Cortex of kidney (tissue), 1 donor: ENCODE results near the gene PWWP3B.
"Not testable (repeated sequence)": the region's sequence is repeated elsewhere in the genome, so short reads cannot be mapped to it uniquely, and the experiment has no call there.

ENCODE experiments used
- DNase-seq: peaks from one replicate; lab custom pipeline; 2025; lab: John Stamatoyannopoulos, UW

The PWWP3B gene

DNA sequence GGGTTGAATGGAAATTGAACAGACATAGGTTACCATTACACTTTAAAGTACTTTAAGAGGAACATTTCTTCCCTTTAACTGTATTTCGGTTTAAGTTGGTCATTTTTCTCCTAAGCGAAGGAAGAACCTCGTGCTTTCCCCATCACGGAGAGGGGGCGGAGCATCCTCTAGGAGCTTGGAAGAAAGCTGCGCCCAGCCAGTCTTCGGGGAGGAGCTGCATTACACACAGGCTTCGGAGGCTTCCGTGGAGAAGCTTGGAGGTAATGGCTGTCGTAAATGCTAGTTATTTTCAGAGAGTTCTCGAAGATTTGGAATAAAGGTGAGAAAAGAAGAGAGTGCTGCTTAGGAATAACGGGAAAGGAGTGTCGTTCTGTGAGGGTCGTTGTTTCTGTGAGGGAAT lies at the start of gene PWWP3B:
PWWP3B (plus strand) TSS at position 199 of the 400 bp plus-strand sequence. CDS start 37,128 bp downstream, outside the sequence.
- DNase-seq: no peak

DNA sequence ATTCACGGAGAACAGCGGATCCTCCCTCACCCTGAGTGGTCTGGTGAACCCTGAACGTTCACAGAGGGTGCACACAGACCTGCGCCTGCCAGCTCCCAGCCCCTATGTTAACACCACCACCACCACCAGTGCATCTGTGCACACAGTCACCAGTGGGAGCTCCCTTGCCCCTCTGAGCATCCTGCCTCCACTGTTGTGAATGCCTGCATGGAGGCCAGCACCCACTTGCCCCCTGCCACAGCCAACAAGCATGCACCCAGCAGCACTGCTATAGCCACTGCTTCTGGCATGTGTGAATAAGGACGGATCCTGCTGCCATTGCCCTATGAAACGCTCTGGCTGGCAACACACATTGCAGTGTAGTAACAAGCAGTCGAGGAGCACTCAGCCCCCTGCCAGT lies 29.1 kb upstream of the PWWP3B start:
- DNase-seq: no peak

DNA sequence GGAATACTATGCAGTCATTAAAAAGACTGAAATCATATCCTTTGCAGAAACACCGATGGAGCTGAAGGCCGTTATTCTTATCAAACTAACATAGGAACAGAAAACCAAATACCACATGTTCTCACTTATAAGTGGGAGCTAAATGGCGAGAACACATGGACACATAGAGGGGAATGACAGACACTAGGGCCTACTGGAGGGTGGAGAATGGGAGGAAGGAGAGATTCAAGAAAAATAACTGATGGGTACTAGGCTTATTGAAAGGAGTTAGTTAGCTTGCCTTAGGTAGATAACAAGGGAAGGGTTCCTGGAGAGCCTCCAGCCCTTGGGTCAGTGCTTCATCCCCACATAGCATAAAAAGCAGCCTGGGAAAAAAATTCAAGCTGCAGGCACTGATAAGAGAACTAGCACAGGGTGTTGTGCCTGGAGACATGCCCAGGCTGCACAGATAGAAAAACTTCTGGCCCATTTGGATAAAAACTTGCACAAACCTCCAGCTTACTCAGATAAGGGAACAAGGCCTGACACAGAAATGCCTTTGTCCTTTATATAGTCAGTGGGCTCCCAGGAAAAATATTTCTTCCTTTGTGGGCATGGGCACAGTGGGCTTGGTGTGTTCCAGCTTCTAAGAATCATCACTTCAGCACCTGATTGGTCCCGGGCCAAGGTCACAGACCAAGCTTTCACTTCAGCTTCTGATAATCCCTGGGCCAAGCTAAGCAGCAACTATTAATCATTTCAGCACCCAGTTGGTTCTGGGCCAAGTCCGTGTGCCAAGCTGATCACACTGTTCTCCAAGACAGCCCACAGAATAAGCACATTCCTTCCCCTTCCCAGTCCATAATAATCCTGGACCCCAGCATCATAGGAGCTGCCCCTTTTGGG lies 23.1 kb upstream of the PWWP3B start:
- no peak for DNase-seq

DNA sequence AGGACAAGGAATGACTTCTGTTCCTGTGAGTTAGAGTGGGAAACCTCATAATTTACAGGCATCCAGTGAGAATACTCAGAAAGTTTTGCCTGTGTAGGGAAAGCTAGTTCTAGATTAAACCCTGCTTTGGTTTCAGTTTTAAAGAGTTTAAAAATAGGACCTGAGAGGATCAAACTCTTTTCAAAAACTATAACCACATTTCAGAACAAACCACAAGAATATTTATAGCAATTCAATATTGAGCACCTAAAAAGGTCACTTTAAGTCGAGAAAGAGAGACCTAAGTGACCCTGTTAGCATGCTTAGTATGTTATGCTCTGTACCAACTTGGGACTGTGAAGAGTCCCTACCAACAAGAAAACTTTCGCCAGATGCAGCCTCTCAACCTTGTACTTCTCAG lies 17.4 kb upstream of the PWWP3B start:
- DNase-seq: no peak

DNA sequence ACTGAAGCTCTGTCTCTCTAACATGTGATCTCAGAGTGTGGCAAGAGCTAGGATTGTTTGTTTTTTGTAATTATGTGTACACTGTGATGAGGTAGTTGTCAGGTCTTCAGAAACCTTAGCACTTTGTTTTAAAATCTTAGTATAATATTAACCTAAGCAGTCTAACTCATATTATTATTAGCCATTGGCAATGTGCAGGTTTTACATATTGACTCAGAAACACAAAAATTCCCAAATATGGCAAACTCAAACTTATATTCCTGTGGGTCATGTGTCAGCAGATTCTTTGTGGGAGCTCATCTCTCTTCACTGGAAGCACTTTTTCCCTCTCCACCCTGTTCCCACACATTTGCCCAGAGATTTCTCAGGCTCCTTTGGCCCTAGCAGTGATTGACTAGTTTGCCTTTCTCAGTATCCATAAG lies 8.2 kb upstream of the PWWP3B start:
- no peak for DNase-seq

DNA sequence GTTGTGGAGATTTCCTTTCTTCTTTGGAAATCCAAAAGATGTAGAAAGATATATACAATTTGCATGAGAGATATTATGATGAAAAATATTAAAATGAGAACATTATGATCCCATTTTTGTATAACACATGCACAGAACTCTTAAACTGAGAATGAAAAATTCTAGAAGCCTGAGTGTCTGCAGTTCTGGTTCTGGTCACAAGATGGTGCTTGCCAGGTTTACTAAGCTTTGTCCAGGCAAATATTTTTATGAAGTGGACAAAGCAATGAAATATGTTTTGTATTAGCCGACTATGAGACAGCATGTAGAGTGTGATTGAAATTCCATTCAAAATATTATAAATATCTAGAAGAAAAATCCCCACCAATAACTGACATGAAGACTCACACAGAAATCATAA lies 2.2 kb downstream of the PWWP3B start:
- DNase-seq: no peak

DNA sequence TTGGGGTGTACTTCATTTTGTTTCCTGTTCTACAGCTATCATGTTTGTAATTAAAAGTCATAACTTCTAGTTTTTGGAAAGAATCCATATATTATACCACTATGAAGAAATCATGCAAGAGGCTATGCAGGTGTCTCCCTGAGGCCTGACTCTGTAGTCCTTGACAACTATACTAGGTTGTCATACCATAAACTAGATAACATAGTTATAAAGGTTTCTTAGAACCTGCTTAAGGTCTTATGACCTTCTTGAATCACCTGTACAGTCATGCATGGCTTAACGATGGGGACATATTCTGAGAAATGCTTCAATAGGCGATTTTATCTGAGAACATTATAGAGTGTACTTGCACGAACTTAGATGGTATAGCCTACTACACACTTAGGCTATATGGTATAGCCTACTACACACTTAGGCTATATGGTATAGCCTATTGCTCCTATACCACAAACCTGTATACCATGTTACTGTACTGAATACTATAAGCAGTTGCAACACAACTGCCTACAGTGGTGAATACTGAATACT lies 3.3 kb downstream of the PWWP3B start:
- DNase-seq: no peak

DNA sequence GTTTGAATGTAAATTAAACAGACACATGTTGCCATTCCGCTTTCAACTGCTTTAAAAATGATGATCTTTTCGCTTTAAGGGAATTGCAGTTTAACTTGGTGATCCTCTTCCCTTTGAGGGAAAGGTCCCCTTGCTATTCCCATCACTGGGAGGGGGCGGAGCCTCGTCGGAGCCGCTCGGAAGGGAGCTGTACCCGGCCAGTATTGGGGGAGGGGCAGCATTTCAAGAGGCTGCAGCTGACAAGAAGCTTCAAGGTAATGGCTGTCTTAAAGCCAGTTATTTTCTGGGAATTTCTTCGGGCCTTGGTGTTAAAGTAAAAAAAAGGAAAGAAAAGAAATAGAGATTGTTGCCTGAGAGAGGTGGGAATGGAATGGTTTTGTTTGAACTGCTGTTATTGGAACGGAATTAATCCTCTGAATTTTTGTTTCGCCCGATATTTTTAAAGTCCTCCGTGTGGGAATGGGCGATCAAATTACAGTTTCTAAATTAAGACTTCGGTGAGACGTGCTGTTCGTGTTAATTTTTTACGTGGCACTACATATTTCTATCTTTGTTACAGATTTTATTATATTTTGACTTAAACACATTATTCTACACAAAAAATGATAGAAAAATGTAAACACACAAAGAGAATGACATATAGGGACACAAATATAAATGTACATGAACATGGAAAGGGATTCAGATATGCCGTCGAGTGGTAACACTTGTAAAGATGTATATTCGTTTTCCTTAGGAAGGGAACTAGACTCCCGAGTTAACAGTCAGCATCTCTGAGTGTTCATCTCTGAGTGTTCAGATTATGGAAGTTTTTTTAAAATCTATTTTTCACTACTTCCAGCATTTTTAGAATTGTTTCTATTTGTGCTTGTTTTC lies 9.2 kb downstream of the PWWP3B start:
- no peak for DNase-seq

DNA sequence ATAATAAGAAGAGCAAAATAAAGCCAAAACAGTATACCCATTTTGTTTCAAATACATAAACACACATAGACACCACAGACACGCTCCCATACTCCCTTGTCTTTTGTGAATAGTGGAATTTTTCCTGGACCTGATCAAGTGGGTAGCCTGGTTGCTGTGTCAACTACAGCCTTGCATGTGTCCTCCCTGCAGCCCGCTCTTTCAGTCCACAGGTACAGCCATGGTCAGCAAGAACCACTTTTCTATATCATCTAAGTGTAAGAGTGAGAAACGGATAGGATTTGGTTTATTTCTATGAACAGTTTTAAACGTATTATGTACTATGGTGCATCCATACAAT lies 9.8 kb downstream of the PWWP3B start:
- no peak for DNase-seq

DNA sequence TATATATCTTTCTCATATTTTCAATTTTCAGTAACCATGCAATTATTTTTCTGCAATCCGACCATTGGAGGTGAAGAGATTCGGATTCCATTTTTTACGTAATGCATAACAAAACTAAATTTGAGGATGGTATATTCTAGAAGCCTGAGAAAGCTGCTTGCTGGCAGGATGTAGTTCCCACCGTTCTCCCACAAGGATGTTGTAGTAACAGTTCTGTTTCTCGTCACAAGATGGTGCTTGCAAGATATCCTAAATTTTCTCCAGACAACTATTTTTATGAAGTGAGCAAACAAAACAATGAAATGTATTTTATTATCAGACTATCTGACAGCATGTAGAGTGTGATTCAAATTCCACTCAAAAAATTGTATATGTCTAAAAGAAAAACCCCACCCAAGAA lies 10.7 kb downstream of the PWWP3B start:
- no peak for DNase-seq

DNA sequence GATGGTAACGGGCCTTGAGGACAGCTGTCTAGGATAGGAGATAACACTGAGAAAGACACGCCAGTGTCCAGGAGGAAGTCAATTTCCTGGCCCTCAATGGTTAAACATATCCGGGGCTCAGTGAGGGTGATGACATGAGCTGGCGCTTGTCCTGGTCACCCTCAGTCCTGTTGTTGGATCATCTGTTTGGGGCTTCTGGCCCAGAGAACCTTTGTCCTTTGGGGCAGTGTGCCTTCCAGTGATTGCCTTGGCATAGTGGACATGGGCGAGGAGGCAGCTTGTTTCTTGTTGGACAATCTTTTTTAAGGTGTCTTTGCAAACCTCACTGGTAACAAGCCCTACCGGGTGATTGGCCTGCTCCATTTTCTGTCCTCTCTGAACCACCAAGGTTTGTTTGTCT lies 15.6 kb downstream of the PWWP3B start:
- DNase-seq: not testable (repeated sequence)

DNA sequence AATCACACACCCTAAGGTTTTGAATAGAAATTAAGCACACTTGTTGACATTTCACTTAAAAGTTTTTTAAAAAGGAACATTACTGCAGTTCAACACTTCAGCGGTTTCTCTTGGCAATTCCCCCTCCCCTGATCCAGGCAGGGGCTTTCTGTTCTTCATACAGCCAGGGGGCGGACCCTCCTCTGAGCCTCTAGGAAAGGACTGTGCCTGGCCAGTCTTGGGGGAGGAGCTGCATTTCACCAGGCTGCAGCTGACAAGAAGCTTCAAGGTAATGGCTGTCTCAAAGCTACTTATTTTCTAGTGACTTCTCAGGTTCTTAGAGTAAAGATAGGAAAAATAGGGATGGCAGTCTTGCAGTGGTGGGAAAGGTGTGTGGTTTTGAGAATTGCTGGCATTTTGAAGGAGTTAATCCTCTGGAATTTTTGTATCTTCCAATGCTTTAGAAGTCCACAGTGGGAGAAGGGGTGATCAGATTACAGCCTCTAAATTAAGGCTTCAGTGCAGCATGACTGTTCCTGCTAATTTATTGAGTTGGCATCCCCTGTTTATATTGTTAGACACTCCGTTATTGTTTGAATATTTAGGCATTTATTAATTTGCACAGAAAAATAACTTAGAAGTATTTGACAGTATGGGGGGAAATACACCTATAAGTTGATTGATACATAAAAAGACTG lies 33.5 kb downstream of the PWWP3B start:
- no peak for DNase-seq

DNA sequence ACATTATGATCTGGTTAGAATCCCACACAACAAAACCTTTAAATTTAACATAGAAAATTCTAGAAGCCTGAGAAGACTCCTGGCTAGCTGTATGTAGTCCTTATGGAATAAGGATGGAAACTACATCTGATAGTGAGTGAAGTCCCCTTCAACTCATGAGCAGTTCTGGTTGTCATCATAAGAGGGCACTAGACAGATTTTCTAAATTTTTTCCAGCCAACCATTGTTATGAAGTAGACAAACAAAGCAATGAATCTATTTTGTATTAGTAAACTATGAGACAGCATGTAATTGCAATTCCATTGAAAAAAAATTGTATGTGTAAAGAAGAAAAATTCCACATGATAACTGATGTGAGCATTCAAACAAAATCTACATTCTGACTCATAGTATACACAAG lies 35.2 kb downstream of the PWWP3B start:
- no peak for DNase-seq

DNA sequence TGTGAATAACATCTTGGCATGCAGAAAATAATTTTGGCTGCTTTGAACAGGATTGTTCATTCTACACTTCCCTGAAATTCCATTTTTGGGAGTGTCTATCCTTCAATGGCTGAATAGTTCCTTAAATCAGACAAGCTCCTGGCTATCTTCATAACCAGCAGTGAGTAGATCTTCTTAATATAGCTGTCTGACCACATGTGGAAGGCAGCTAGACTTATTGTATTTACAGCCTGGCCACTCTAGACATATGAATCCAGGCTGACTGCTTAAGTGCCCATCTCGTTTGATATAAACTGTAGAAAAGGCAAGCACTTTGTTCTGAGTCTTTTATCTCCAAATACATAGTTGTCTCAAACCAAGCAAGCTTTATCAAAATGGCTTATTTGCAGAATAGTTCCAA lies 40.0 kb downstream of the PWWP3B start:
- DNase-seq: no peak
